ENCODE data around the gene LY86.

Gene LY86

GRCh38 chr6:6635291-6635690 is 46.8 kb downstream of the LY86 start:
- Histone ChIP-seq H3K4me1 (ENCODE audit: insufficient read depth, poor library complexity, severe bottlenecking) (no peaks in the 10 kb centered on the region), H3K9me3 (ENCODE audit: severe bottlenecking) (no peaks in the 10 kb centered on the region), H3K36me3 (ENCODE audit: low read depth) (no peaks in the 10 kb centered on the region), H3K27ac (ENCODE audit: poor library complexity, severe bottlenecking) (no peak overlapping the region), H3K4me3 (ENCODE audit: severe bottlenecking) (no peak overlapping the region), H3K27me3 (ENCODE audit: insufficient read depth, poor library complexity, severe bottlenecking) (peaks cover 9% of the 10 kb centered on the region)
- no peak for DNase-seq (ENCODE audit: low spot score)
- TF ChIP-seq, protein P1, sequence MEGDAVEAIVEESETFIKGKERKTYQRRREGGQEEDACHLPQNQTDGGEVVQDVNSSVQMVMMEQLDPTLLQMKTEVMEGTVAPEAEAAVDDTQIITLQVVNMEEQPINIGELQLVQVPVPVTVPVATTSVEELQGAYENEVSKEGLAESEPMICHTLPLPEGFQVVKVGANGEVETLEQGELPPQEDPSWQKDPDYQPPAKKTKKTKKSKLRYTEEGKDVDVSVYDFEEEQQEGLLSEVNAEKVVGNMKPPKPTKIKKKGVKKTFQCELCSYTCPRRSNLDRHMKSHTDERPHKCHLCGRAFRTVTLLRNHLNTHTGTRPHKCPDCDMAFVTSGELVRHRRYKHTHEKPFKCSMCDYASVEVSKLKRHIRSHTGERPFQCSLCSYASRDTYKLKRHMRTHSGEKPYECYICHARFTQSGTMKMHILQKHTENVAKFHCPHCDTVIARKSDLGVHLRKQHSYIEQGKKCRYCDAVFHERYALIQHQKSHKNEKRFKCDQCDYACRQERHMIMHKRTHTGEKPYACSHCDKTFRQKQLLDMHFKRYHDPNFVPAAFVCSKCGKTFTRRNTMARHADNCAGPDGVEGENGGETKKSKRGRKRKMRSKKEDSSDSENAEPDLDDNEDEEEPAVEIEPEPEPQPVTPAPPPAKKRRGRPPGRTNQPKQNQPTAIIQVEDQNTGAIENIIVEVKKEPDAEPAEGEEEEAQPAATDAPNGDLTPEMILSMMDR (IDR thresholded peaks at IDR 0.05; ENCODE audit: poor library complexity, severe bottlenecking), result no peak
- ATAC-seq (ENCODE audit: low read depth), result no peak

GRCh38 chr6:6635869-6636268 is 47.3 kb downstream of the LY86 start:
- H3K27ac ChIP-seq (ENCODE audit: poor library complexity, severe bottlenecking), result no peak overlapping the region
- no peak for ATAC-seq (ENCODE audit: low read depth)
- DNase-seq (ENCODE audit: low spot score), result no peak

GRCh38 chr6:6639572-6639971 is 51.1 kb downstream of the LY86 start:
- no peak for ATAC-seq (ENCODE audit: low read depth)
- TF ChIP-seq, protein P1 (IDR thresholded peaks at IDR 0.05; ENCODE audit: poor library complexity, severe bottlenecking), result no peak
- Histone ChIP-seq H3K27ac (ENCODE audit: poor library complexity, severe bottlenecking) (no peak overlapping the region), H3K9me3 (ENCODE audit: severe bottlenecking) (no peaks in the 10 kb centered on the region), H3K36me3 (ENCODE audit: low read depth) (no peaks in the 10 kb centered on the region), H3K4me3 (ENCODE audit: severe bottlenecking) (no peak overlapping the region), H3K4me1 (ENCODE audit: insufficient read depth, poor library complexity, severe bottlenecking) (no peaks in the 10 kb centered on the region), H3K27me3 (ENCODE audit: insufficient read depth, poor library complexity, severe bottlenecking) (no peaks in the 10 kb centered on the region)
- no peak for DNase-seq (ENCODE audit: low spot score)

More at GRCh38 chr6:6635869-6636268, 47.3 kb downstream of the LY86 start:
- TF ChIP-seq, protein P1 (IDR thresholded peaks at IDR 0.05; ENCODE audit: poor library complexity, severe bottlenecking), result no peak
- peaks cover 9% of the 10 kb centered on the region for H3K27me3 ChIP-seq (ENCODE audit: insufficient read depth, poor library complexity, severe bottlenecking)
- no peaks in the 10 kb centered on the region for H3K4me1 ChIP-seq (ENCODE audit: insufficient read depth, poor library complexity, severe bottlenecking)
- no peaks in the 10 kb centered on the region for H3K9me3 ChIP-seq (ENCODE audit: severe bottlenecking)
- H3K36me3 ChIP-seq (ENCODE audit: low read depth), result no peaks in the 10 kb centered on the region
- no peak overlapping the region for H3K4me3 ChIP-seq (ENCODE audit: severe bottlenecking)

DNA sequence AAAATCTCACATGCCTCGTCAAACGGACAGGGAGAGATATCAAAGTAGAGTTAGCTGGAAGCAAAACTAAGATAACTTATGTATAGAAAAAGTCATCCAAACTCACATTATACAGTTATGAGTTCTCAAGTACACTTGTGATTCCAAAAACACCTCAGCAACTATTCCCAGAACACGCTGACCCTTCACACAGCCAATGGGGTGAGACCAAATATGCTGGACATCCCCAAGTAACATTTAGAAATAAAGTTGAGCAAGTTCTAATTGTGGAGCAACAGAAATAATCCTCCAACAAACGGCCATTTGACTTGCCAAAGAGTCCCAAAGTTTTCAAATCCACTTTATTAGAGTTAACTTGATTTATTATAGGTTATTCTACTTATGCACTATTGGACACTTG is 52.4 kb downstream of the LY86 start:
- no peak overlapping the region for H3K4me3 ChIP-seq (ENCODE audit: severe bottlenecking)
- no peaks in the 10 kb centered on the region for H3K4me1 ChIP-seq (ENCODE audit: insufficient read depth, poor library complexity, severe bottlenecking)
- DNase-seq (ENCODE audit: low spot score), result no peak
- TF ChIP-seq, protein P1 (IDR thresholded peaks at IDR 0.05; ENCODE audit: poor library complexity, severe bottlenecking), result no peak
- no peak overlapping the region for H3K27ac ChIP-seq (ENCODE audit: poor library complexity, severe bottlenecking)
- H3K9me3 ChIP-seq (ENCODE audit: severe bottlenecking), result no peaks in the 10 kb centered on the region
- H3K36me3 ChIP-seq (ENCODE audit: low read depth), result no peaks in the 10 kb centered on the region
- no peaks in the 10 kb centered on the region for H3K27me3 ChIP-seq (ENCODE audit: insufficient read depth, poor library complexity, severe bottlenecking)
- no peak for ATAC-seq (ENCODE audit: low read depth)

DNA sequence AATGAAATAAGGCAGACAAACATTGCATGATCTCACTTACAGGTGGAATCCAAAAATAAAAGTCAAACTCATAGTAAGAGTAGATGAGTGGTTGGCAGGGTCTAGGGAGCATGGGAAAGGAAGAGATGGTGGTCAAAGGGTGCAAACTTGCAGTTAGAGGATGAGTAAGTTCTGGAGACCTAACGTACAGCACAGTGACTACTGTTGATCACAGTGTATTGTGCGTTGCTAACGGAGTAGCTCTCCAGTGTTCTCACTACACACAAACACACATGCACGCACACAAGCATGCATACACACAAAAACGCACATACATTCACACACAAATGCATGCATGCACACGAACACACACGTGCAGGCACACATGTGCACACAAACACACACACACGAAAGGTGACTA is 54.9 kb downstream of the LY86 start:
- DNase-seq (ENCODE audit: low spot score) (no peak), ATAC-seq (ENCODE audit: low read depth) (no peak)
- TF ChIP-seq, protein P1 (IDR thresholded peaks at IDR 0.05; ENCODE audit: poor library complexity, severe bottlenecking), result no peak
- Histone ChIP-seq H3K27me3 (ENCODE audit: insufficient read depth, poor library complexity, severe bottlenecking) (no peaks in the 10 kb centered on the region), H3K4me3 (ENCODE audit: severe bottlenecking) (no peak overlapping the region), H3K36me3 (ENCODE audit: low read depth) (no peaks in the 10 kb centered on the region), H3K27ac (ENCODE audit: poor library complexity, severe bottlenecking) (no peak overlapping the region), H3K9me3 (ENCODE audit: severe bottlenecking) (no peaks in the 10 kb centered on the region), H3K4me1 (ENCODE audit: insufficient read depth, poor library complexity, severe bottlenecking) (no peaks in the 10 kb centered on the region)

Data from RWPE2 (cell line).